HCT116 (cell line): ENCODE results near the gene LRBA. TPM values are rescaled to one million over a fixed set of nuclear protein-coding genes. Genes with fewer than 3 reads are reported as not detected.
A peak's percentile ranks its signal among the peaks of the same experiment; 100 is the strongest.

Experiments
- ATAC-seq: fragments of 200-7000 bp; cut with Tn5 transposase; 2 replicates; pipeline ENCODE4 v1.9.1; 2020; ENCODE audit warnings: mild to moderate bottlenecking, moderate library complexity
- BruUV-seq: library from RNA; stranded (reverse); fragments of 400-500 nt; replicated peaks from 2 replicates; lab custom pipeline; 2021; lab: Mats Ljungman, UMichigan
- CTCF ChIA-PET: fragments of 300-600 bp; sonication (Branson Sonifier 250); formaldehyde crosslinking; loops from one replicate; lab custom pipeline; 2021; ENCODE audit warnings: antibody characterized with exemption; lab: Charles Lee
- POLR2A ChIA-PET: fragments of 300-600, 350-600 bp; sonication (Branson Sonifier 250); formaldehyde crosslinking; loops from one replicate; lab custom pipeline; 2021; ENCODE audit warnings: antibody characterized with exemption; lab: Charles Lee
- RAD21 ChIA-PET, 2 experiments: fragments of 300-600 bp; sonication (Branson Sonifier 250); formaldehyde crosslinking; loops; one replicate each; lab custom pipeline; 2023; ENCODE audit warnings: low total read pairs in 2 of 2; ENCODE audit not compliant: uncharacterized antibody in 2 of 2, unreplicated experiment in 2 of 2, low non-redundant PET in 1 of 2; lab: Charles Lee
- DNase-seq: peaks from one replicate; pipeline ENCODE4 v3.0.0-alpha.2; 2010; ENCODE audit warnings: low read depth, low spot score
- H2AFZ ChIP-seq: fragments of 200-600 bp; shearing (Covaris generic), sonication (generic); 2 replicates; pipeline ENCODE4 v1.6.1; 2017; ENCODE audit warnings: low read depth, mixed run types, mixed read lengths, antibody characterized with exemption, low read length; ENCODE audit not compliant: poor library complexity, severe bottlenecking
- H3K27ac ChIP-seq: 2 replicates; pipeline ENCODE4 v1.5.1; 2012; ENCODE audit warnings: low read depth, low read length
- H3K27me3 ChIP-seq: fragments of 200-600 bp; sonication (generic); 2 replicates; pipeline ENCODE4 v1.6.1; 2016; ENCODE audit warnings: mixed run types, low read length, mixed read lengths; ENCODE audit not compliant: insufficient read depth
- H3K36me3 ChIP-seq, 2 experiments: fragments of 200-500 bp in 1 of 2; fragments of 200-600 bp in 1 of 2; sonication (Bioruptor generic) in 1 of 2; sonication (generic) in 1 of 2; 2 replicates each; pipeline versions ENCODE4 v1.5.1 to v1.6.1; 2014 to 2016; ENCODE audit warnings: low read length in 2 of 2, inconsistent platforms in 1 of 2, mixed read lengths in 1 of 2, mixed run types in 1 of 2; ENCODE audit not compliant: insufficient read depth in 2 of 2, control insufficient read depth in 1 of 2
- H3K4me1 ChIP-seq, 2 experiments: fragments of 200-600 bp in 1 of 2; sonication (generic) in 1 of 2; 2 replicates each; pipeline versions ENCODE4 v1.5.1 to v1.6.1; 2012 to 2017; ENCODE audit warnings: low read length in 2 of 2, inconsistent platforms in 1 of 2, mild to moderate bottlenecking in 1 of 2, mixed read lengths in 1 of 2, mixed run types in 1 of 2, moderate library complexity in 1 of 2; ENCODE audit not compliant: insufficient read depth in 2 of 2, control insufficient read depth in 1 of 2
- H3K4me2 ChIP-seq: fragments of 200-600 bp; sonication (generic); 2 replicates; pipeline ENCODE4 v1.6.1; 2017; ENCODE audit warnings: mixed run types, low read length, mixed read lengths
- H3K4me3 ChIP-seq, 2 experiments: fragments of 200-600 bp in 1 of 2; sonication (generic) in 1 of 2; replicated peaks in 1 of 2; 2 replicates each; pipeline ENCODE4 v1.5.1; 2011 to 2016; ENCODE audit warnings: low read length in 2 of 2, control low read depth in 1 of 2, low read depth in 1 of 2, mild to moderate bottlenecking in 1 of 2, mixed read lengths in 1 of 2, mixed run types in 1 of 2
- H3K79me2 ChIP-seq: fragments of 200-600 bp; sonication (generic); 2 replicates; pipeline ENCODE4 v1.6.1; 2017; ENCODE audit warnings: mild to moderate bottlenecking, mixed run types, low read length, moderate library complexity, mixed read lengths; ENCODE audit not compliant: insufficient read depth
- H3K9ac ChIP-seq: fragments of 200-600 bp; sonication (generic); 2 replicates; pipeline ENCODE4 v1.6.1; 2016; ENCODE audit warnings: low read length, mixed read lengths
- H3K9me2 ChIP-seq: fragments of 200-600 bp; sonication (generic), shearing (Covaris generic); 2 replicates; pipeline ENCODE4 v1.6.1; 2017; ENCODE audit warnings: mixed run types, mild to moderate bottlenecking, moderate library complexity; ENCODE audit not compliant: insufficient read depth
- H3K9me3 ChIP-seq, 2 experiments: fragments of 200-500 bp in 1 of 2; fragments of 200-600 bp in 1 of 2; sonication (Bioruptor generic) in 1 of 2; sonication (generic) in 1 of 2; 2 replicates each; pipeline ENCODE4 v1.6.1; 2014 to 2017; ENCODE audit warnings: low read length in 2 of 2, mixed read lengths in 2 of 2, inconsistent platforms in 1 of 2, low read depth in 1 of 2, mild to moderate bottlenecking in 1 of 2, mixed run types in 1 of 2, moderate library complexity in 1 of 2; ENCODE audit not compliant: control insufficient read depth in 1 of 2, insufficient read depth in 1 of 2
- H4K20me1 ChIP-seq: fragments of 200-600 bp; sonication (generic), shearing (Covaris generic); 2 replicates; pipeline ENCODE4 v1.6.1; 2017; ENCODE audit warnings: mixed run types, mild to moderate bottlenecking, moderate library complexity; ENCODE audit not compliant: insufficient read depth
- CEBPB ChIP-seq: IDR thresholded peaks from 2 replicates; pipeline ENCODE4 v1.6.1; 2012; ENCODE audit warnings: low read depth
- EGR1 ChIP-seq: IDR thresholded peaks from 2 replicates; pipeline ENCODE4 v1.6.1; 2012; ENCODE audit warnings: low read depth
- ELF1 ChIP-seq: IDR thresholded peaks from 2 replicates; pipeline ENCODE4 v1.6.1; 2012; ENCODE audit warnings: low read depth, borderline replicate concordance
- EZH2 ChIP-seq: fragments of 200-600 bp; sonication (generic); IDR thresholded peaks from 2 replicates; pipeline ENCODE4 v1.6.1; 2017; ENCODE audit warnings: antibody characterized with exemption, mixed run types
- EZH2phosphoT487 ChIP-seq: fragments of 200-600 bp; IDR thresholded peaks from 2 replicates; pipeline ENCODE4 v1.6.1; 2018; ENCODE audit warnings: antibody characterized with exemption, borderline replicate concordance
- MAX ChIP-seq: IDR thresholded peaks from 2 replicates; pipeline ENCODE4 v1.6.1; 2012
- POLR2A ChIP-seq: IDR thresholded peaks from 2 replicates; pipeline ENCODE4 v1.7.0; 2011; ENCODE audit warnings: borderline replicate concordance; ENCODE audit not compliant: insufficient read depth, insufficient read length; ENCODE audit errors: extremely low read depth
- REST ChIP-seq: IDR thresholded peaks from 2 replicates; pipeline ENCODE4 v1.6.1; 2012; ENCODE audit warnings: low read depth
- SP1 ChIP-seq: IDR thresholded peaks from 2 replicates; pipeline ENCODE4 v1.6.1; 2012; ENCODE audit warnings: low read depth
- SRF ChIP-seq: IDR thresholded peaks from 2 replicates; pipeline ENCODE4 v1.6.1; 2012; ENCODE audit warnings: low read depth
- TCF7L2 ChIP-seq: IDR thresholded peaks from 2 replicates; pipeline ENCODE4 v1.7.0; 2011; ENCODE audit warnings: borderline replicate concordance, inconsistent platforms; ENCODE audit not compliant: insufficient read depth, insufficient read length; ENCODE audit errors: extremely low read depth
- YY1 ChIP-seq: IDR thresholded peaks from 2 replicates; pipeline ENCODE4 v1.6.1; 2011; ENCODE audit warnings: low read length, low read depth, moderate library complexity, mild to moderate bottlenecking; ENCODE audit not compliant: insufficient replicate concordance; ENCODE audit errors: extremely low read depth
- ZFX ChIP-seq: fragments of 450-650 bp; IDR thresholded peaks from 2 replicates; pipeline ENCODE4 v1.6.1; 2017
- intact Hi-C: fragments of 100-400 bp; cut with micrococcal nuclease; formaldehyde crosslinking; loops from 2 replicates; pipeline ENCODE4 v1.10.0; 2022
- total RNA-seq: library from RNA; stranded (reverse); gene quantifications from one replicate; pipeline ENCODE4 v1.2.1, GENCODE V29; 2021; ENCODE audit not compliant: unreplicated experiment
- TF ChIP-seq, protein P1 (sequence below): IDR thresholded peaks from 2 replicates; pipeline ENCODE4 v1.6.1; 2011; ENCODE audit warnings: mild to moderate bottlenecking, low read length, moderate library complexity; ENCODE audit not compliant: insufficient replicate concordance; ENCODE audit errors: extremely low read depth

LRBA gene
- total RNA-seq, 1 experiment from 2014 or later: 79.8 TPM

DNA sequence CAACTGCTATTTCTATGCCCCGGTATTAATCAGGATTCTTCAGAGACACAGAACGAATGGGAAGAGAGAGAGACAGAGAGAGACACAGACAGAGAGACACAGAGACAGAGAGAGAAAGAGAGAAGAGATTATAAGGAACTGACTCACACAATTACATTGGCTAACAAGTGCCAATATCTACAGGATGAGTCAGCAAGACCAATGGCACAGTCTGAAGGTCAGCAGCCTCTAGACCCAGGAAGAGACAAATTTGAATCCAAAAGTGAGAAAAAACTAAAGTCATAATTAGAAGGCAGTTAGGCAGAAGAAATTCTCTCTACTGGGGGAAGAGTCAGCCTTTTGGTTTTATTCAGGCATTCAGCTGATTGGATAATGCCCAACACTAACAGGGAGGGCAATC, 245.8 kb downstream of the LRBA start (continued):
- no peak for TF ChIP-seq EZH2phosphoT487
- peak; percentile 27; the same call in 1 of the 2 replicates for TF ChIP-seq MAX
- no peak for TF ChIP-seq TCF7L2
- TF ChIP-seq, protein P1, sequence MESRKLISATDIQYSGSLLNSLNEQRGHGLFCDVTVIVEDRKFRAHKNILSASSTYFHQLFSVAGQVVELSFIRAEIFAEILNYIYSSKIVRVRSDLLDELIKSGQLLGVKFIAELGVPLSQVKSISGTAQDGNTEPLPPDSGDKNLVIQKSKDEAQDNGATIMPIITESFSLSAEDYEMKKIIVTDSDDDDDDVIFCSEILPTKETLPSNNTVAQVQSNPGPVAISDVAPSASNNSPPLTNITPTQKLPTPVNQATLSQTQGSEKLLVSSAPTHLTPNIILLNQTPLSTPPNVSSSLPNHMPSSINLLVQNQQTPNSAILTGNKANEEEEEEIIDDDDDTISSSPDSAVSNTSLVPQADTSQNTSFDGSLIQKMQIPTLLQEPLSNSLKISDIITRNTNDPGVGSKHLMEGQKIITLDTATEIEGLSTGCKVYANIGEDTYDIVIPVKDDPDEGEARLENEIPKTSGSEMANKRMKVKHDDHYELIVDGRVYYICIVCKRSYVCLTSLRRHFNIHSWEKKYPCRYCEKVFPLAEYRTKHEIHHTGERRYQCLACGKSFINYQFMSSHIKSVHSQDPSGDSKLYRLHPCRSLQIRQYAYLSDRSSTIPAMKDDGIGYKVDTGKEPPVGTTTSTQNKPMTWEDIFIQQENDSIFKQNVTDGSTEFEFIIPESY: no peak
- no peak for TF ChIP-seq ZFX
- TF ChIP-seq CEBPB: peak; percentile 79; the same call in 1 of the 2 replicates
- peak; percentile 78 for TF ChIP-seq SP1
- TF ChIP-seq SRF: peak; percentile 68
- no peak for TF ChIP-seq EZH2
- TF ChIP-seq EGR1: no peak
- TF ChIP-seq ELF1: 0 out of 2 replicates have a peak, but pooled peaks have one; percentile 21
- TF ChIP-seq YY1: no peak

- Histone ChIP-seq H3K4me1 (peaks cover 19 to 32% of the 10 kb centered on the region in 2 experiments), H3K27me3 (no peaks in the 10 kb centered on the region), H4K20me1 (no peaks in the 10 kb centered on the region), H3K4me3 (no peak overlapping the region), H3K4me2 (peak overlapping the region; percentile 62; the same call in 1 of the 2 replicates), H2AFZ (no peak overlapping the region), H3K79me2 (no peaks in the 10 kb centered on the region), H3K36me3 (no peaks in the 10 kb centered on the region), H3K9me2 (no peaks in the 10 kb centered on the region), H3K9ac (no peak overlapping the region), H3K9me3 (no peaks in the 10 kb centered on the region), H3K27ac (peak overlapping the region; percentile 65; the same call in 1 of the 2 replicates)
- intact Hi-C loops: no loop called here
- no peak for TF ChIP-seq EZH2
- TF ChIP-seq EZH2phosphoT487: no peak
- TF ChIP-seq POLR2A: no peak
- TF ChIP-seq REST: no peak
- RAD21 ChIA-PET: no interaction called here
- DNase-seq: no peak
- CTCF ChIA-PET: no interaction called here
- BruUV-seq: no TSS peak
- no peak for ATAC-seq
- POLR2A ChIA-PET: no interaction called here
Measured at GRCh38 chr4:150768497-150768896, 246.6 kb downstream of the LRBA start.
